ENCODE results near the gene CENPO.
"Not testable (repeated sequence)": the region's sequence is repeated elsewhere in the genome, so short reads cannot be mapped to it uniquely, and the experiment has no call there.

The CENPO gene

DNA sequence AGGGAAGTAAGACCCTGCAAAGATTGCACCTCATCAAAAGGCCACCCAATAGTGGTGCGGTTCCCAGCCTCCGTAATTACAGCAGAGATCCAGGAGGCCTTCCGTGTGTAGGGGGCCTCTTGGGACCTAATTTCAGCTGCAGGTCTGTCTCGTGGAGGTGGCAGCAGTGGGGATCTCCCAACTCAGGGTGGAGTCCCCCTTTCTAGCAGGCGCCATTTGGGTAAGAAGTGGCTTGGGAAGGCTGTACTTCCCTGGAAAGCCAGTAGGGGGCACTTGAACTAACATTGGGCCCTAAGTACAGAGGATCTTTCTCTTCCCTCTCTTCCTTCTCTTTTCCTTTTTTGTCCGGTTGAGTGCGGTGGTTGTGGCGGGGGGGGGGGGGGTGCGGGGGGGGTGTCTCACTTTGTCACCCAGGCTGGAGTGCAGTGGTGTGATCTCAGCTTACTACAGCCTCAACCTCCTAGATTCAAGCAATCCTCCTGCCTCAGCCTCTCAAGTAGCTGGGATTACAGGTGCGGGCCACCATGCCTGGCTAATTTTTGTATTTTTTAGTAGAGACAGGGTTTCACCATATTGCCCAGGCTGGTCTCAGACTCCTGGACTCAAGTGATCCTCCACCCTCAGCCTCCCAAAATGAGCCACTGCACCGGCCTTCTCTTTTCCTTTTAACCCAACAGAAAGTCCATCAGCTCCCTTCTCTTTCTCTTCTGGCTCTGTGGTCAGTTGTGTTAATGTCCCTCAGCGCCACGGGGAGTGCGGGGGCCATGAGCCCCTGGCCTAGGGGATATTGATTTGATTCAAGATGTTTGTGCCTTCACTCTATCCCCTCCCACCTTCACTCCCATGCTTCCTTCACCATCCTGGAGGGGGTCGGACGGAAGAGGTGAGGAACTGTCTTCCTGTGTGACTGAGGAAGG lies 32.0 kb downstream of the CENPO start:
- peak; percentile 34 for DNase-seq (ENCODE audit: low spot score)

DNA sequence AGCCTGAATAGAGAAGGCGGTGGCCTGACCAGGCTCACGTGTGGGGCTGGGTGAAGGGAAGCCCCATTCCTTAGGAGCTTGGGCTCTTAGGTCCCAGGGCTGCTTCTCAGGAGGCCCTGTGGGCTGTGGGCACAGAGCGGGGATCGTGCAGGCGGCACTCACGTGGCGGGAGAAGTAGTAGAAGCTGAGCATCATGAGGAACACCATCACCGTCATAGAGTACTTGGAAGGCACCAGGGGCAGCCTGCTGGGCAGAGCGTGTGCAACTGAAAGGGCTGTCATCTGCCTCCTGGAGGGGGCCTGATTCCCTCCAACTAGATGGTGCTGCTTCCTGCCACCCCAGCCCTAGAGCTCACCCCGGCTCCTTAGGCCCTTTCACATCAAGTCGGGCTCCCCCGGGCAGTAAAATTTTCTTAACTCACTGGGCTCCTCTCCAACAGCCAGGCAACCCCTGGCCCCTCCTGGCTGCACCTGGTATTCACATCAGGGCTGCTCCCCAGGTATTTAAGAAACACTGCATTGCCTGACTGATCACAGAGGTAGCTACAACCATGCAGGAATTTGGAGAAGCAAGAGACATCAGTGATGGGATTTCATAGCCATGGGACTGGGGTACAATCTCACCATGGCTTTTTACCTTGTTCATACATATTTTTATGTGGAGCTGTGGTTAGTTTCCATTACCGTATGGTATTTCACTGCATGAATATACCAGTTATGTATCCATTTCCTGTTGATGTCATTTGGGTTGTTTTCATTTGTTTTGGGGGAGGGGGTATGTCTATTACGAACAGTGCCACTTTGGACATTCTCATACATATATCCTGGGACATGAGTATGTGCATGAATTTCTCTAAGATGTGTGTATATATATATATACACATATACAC lies 32.9 kb downstream of the CENPO start:
- DNase-seq (ENCODE audit: low spot score): no peak

DNA sequence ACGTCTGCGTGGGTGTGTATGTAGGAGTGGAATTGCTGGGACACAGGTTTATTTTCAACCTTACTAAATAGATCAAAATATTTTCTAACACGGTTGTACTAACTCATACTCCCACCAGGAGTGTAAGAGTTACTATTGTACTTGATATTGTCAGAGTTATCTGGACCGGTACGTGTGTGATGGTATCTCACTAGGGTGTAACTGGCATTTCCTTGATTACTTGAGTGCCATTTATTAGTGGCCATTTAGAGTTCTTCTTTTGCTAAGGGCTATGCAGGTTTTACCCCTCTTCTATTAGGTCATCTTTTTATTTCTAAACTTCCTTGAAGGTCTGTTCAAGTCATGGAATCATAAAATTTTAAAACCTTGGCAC lies 33.5 kb downstream of the CENPO start:
- DNase-seq (ENCODE audit: low spot score): no peak

DNA sequence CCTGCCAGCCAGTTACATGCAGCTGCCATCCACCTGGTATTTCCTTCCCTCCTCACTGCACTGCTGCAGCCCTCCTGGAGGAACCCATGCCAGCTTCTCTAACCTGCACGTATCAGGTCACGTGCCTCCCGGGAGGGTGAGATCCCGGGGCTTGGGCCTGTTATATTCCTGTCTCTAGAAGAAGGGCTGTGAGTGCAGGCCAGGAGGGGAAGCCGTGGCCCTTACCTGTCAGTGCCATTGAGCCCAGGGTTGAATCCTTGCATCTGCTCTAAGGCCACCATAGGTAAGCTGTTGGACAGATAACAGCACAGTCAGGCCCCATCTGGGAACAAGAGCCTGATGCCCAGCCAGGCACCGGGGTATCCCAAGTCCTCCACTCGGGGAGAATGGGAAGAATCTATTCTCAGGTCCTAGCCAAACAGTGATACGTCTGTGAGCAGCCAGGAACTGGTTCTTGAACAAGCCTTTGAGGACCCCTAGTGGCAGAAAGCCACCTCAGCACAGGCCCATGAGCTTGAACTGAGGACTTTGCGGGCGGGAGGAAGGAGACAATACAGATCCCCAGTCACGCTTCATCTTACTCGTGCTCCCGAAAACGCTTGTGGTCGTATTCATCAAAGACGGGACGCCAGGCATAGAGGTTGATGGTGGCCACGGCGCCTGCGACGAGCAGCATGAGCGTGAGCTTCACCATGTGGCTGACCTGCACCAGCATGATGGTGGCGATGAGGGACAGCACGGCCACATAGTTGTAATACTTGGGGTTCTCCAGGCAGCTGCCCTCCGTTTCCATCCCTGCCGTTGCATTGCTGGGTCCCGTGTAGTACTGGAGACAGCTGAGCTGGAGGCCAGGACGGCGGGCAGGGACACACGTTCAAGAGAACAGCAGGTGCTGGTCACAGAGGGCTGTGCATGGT lies 34.4 kb downstream of the CENPO start:
- DNase-seq (ENCODE audit: low spot score): peak; percentile 79

DNA sequence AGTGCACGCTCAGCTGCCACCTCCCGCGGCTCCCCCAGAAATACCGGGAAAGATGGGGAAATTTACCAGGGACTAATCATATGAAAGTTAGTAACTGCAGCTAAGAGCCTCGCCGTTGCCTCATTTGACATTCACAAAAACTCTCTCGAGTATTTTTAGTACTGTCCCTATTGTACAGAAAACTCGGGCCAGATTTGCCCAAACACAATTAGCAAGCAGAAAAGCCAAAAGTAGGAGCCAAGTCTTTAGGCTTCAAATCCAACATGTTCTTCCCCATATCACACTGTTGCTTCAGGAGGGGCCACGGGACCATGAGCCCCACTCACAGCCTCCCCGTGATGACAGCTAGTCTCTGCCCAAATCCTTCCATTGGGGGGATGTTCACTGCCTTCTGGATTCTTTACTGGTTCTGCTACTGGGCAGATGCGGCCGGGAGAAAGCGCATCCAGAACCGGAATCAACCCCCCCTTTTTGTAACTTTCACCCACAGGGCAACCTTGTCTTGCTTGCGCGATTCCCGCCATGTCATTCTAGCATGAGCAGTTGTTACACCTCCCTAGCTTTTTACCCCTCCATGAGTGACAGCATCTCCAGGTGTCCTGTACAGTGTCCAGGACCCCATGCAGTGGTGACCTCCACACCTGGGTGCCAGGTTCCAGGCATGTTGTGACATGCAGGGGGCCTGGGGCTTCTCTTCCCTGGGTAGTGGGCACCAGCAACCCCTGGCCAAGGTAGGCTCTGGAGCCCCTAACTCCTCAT lies 35.2 kb downstream of the CENPO start:
- no peak for DNase-seq (ENCODE audit: low spot score)

DNA sequence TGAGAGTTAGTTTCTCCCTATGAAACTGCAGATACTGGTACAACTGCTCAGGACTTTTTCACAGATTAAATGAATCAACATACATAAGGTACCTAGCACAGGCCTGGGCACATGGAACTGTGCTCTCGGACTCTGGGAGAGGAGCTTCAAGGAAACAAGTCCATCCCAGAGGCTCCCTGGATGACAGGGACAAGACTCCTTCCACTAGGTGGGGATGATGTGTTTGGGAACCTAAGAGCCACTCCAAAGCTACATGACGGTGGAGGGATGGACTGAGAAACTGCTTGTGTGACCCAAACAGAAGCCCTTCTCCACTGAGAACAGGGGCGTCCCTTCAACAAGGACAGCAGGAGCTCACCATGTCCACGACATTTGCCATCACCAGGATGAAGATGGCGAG lies 37.1 kb downstream of the CENPO start:
- no peak for DNase-seq (ENCODE audit: low spot score)

DNA sequence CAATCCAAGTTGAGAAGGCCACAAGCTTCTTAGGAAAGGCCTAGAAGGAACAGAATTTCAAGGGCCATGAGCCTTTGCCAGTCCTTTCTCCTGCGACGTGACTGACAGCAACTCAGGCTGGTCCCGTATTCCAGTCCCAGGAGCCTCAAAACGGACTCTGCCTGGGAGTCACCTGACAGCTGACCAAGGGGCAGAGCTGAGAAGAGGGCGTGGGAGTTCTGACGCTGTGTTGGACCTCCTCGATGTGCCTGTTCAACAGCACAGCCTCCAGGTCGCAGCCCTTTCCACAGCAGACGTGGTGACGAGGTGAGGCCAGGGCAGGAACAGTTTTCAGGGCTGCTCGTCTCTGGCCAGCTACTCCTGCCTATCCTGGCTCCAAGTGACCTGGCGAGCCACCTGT lies 37.6 kb downstream of the CENPO start:
- no peak for DNase-seq (ENCODE audit: low spot score)

DNA sequence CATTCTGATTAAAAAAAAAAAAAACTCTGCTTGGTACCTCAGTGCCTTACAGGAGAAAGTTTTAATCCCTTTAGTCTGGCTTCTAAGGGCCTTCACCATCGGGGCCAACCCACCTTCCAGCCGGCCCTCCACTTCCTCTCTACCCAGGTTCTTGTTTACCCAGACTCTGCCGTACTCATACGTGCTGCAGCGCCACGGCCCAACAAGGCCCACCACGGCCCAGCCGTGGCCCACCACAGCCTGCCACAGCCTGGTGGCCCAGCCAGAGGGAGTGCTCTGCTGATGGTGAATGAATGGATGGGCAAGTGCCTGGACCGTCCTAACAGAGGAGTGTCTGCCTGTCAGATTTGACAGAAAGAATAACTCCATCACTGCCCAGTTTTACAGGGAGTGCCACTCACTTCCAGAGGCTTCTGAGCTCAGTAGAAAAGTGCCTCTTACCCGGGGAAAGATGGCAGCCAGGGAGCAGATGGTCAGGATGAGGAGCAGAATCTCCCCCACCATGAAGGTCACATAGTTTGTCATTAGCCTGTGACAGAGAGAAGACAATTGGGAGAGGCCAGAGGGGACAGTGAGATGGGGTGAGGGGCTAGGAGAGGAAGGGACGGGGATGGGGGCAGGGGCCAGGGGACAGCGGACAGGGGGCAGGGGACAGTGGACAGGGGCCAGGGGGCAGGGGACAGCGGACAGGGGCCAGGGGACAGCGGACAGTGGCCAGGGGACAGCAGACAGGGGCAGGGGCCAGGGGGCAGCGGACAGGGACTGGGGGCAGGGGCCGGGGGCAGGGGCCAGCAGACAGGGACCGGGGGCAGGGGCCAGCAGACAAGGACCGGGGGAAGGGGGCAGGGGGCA lies 38.2 kb downstream of the CENPO start:
- no peak for DNase-seq (ENCODE audit: low spot score)

DNA sequence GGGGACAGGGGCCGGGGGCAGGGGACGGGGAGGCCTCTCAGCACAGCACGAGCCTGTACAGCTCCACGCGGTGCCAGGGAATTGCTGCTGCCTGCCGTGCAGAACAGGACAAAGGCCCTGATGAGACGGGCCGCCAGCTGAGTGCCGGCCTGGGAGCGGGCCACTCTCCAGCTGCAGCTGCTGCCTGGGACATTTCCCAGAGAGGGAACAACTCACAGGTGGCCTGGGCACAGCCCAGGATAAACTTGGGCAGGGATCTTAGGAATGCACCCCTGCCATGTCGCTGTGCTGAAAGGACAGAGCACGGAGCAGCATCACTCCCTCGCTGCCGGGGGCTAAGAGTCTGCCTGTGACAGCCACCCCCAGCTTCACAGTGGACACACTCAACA lies 38.8 kb downstream of the CENPO start:
- DNase-seq (ENCODE audit: low spot score): no peak

DNA sequence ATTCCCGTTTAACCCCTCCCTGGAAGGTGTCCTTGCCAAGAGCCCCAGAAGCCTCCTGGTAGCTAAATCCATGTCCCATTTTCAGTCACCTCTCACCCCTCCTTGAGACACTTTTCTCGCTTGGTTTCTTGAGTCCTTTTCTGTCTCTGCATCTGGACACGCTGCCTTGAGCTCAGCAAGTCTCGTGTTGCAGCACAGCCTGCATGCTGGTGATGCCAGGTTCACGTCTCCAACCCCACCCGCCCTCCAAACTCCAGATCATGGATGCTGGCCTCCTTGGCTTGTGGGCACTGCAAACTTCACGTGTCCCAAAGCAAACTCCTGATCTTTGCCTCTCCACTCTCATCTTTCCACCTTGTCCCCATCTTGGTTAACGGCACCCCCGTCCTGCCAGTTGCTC lies 39.3 kb downstream of the CENPO start:
- no peak for DNase-seq (ENCODE audit: low spot score)

DNA sequence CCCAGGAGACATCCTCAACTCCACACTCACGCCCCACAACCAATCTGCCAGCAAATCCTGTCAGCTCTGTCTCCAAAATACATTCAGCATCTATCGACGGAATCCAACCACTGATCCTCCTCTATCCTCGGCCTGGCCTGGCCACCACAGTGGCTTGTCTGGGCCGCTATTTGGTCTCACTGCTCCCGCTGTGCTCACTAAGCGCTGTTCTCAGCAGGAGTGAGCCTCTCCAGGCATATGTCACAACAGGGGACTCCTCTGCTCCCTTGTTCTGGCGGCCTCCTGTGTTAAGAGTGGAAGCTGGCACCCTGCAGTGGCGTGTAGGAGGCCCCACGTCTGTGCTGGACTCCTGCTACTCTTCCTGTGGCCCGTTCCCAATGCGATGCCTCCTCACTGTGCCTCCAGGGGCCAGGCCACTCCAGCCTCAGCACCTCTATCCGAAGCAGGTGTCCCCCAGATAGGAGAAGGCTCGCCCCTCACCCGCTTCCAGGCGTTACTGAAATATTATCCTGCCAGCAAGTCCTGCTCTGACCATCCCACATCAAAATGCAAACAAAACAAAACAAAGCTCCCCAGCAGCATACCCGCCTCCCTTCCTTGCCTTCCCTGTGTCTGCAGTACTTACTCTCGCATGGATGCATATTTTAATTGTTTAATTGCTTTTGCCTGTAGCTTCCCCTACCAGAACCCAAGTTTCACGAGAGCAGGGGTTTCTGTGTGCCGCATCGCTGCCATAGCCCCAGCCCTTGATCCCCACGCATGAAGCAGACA lies 39.9 kb downstream of the CENPO start:
- no peak for DNase-seq (ENCODE audit: low spot score)

DNA sequence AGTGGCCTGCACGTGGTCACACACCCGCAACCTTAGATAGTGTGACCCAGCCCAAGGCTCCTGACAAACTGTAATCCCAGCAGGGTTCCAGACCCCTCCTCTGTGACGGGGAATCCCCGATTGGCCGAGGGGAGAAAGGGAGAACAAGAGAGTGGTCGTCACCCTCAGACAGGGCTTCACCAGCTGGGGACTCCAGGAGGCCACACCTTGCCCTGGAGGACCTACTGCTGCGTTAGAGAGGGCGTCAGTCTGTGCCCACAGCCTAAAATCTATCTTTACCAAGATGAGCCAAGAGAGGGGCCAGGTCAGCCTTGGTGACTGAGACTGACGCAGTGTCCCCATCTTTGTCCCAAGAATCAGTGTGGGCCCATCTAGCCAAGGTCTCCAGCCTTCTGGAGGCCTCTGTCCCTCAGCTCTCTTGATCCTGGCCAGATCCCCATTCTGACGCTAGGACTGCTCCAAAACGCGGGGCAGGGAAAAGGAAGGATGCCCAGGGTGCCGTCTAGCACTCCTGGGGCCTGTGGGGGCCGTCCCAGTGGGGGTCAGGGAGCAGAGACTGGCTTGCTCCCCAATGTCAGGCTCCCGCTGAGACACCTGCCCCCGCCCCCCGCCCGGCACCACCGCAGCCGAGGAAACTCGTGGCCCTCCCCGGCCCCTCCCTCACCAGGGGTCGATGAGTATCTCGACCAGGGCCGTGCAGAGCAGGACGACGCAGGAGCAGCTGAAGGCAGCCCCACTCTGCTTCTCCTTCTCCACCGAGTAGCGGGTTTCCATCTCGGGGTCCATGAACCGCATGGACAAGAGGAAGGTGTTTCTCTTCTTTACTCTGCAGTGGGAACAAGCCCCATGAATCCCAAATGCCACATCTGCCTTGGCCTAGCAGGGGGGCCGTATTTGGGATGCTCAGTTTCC lies 40.9 kb downstream of the CENPO start:
- DNase-seq (ENCODE audit: low spot score): no peak

DNA sequence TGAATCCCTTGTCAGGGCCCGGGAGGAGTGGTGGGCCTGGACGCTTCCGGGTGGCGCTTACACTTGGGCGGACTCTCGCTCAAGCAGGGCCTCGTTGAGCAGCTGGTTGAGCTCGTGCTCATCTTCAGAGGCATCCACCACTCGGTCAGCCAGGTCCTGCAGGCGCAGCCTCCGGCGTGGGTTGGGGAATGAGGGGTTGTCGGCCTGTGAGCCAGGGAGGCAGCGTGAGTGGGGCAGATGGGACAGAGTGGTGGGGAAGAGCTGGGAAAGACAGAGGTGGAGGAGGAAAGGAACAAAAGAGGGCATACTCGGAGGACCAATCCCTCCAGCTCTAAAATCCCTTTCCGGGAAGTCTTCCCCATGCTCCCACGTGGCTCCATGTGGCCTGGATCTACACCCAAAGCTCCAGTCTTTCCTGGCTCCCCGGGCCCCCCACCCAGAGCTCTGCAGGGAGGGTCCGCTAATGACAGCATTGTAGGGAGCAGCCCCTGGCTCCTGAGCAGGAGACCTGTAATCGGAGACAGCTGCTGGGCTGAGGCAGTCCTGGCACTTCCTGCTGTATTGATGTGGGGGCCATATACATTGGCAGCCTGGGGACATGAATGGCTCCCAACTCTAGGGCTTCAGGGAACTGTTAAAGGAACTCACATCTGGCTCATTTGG lies 41.6 kb downstream of the CENPO start:
- no peak for DNase-seq (ENCODE audit: low spot score)

DNA sequence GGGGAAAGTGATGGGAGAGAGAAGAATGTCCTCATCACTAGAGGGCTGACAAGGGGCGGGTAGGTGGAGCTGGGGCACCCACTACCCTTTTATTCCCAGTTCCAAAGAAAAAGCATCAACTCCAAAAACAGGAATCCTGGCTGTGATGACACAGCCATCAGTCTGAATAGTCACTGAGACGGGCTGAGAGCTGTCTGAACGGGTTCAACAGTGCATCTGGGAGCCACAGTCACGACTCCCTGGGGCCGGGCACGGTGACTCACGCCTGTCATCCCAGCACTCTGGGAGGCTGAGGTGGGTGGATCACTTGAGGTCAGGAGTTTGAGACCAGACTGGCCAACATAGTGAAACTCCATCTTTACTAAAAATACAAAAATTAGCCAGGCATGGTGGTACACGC lies 42.2 kb downstream of the CENPO start:
- not testable (repeated sequence) for DNase-seq (ENCODE audit: low spot score)

DNA sequence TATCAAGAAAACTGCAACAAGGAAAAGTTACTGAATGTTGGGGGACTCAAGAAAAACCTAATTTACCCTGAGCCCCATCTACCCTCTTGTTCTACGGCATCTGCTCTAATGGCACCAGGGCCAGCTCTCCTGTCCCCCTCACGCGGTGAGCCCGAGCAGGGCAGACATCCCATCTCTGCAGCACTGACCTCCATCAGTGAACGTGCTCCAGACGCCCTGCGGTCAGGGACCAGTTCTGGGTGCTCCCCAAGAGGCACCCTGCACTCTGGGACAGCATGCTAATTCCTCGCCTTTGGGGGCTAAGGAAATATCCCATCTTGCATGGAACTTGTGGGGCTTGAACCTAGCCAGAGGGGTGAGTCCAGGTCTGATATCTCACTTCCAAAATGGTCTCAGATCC lies 43.0 kb downstream of the CENPO start:
- DNase-seq (ENCODE audit: low spot score): no peak

DNA sequence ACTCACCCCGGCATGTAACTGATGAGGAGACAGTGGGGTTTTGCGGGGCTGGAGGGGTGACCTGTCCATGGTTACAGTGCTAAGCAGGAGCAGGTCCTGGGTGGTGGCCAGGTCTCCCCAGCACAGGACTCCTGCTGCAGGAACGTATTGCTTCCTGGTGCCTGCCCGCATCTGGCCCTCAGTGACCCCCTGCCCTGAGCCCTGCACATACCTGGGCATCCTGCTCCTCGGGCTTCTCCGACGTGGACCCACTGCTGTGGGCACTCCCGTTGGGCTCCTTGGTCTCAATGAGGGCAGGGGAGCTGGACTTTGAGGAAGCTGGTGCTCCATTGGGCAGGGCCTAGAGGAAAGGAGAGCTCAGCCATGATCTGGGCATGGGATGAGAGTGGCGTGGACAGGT lies 43.5 kb downstream of the CENPO start:
- DNase-seq (ENCODE audit: low spot score): no peak

DNA sequence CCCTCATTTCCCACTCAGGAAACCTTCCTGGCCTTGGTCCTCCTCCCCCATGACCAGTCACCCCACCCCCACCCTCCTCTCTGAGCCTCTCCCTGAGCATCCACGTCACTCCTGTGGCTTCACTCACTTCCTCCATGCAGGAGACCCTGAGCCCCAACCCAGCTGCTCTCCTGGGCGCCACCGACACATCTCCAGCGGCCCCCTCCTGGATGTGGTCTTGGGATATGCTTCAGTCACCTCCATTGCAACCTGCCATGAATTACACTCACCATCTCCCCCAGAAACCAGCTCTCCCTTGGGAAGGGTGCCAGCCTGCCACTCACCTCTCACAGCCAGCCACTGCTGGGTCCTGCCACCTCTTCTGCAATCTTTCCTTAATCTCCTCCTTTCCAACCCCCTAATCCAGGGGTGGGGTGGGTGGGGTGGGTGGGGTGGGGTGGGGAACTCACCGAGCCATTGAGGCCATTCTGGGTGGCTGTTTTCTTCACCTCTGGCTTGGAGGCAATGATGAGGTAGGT lies 44.8 kb downstream of the CENPO start:
- DNase-seq (ENCODE audit: low spot score): no peak

DNA sequence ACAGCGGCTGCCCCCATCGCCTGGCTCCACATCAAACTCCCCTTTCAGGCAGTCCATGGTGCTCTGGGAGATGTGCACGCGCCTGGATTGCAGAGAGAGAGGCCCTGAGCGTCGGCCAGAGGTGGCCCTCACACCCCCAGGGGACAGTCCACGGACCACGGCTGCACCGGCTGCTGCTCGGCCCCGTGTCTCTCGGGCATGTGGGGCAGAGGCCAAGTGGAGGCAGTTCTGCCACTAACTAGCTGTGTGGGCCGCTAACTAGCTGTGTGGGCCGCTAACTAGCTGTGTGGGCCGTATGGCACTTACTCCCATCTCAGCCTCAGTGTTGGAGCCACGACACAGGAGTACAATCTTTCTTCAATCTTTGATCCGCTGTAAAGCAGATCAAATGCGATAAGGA lies 45.3 kb downstream of the CENPO start:
- DNase-seq (ENCODE audit: low spot score): no peak

All from COLO829 (cell line).